ENCODE results near the gene HRH1.
"Not testable (repeated sequence)": the region's sequence is repeated elsewhere in the genome, so short reads cannot be mapped to it uniquely, and the experiment has no call there.

HRH1 gene

DNA sequence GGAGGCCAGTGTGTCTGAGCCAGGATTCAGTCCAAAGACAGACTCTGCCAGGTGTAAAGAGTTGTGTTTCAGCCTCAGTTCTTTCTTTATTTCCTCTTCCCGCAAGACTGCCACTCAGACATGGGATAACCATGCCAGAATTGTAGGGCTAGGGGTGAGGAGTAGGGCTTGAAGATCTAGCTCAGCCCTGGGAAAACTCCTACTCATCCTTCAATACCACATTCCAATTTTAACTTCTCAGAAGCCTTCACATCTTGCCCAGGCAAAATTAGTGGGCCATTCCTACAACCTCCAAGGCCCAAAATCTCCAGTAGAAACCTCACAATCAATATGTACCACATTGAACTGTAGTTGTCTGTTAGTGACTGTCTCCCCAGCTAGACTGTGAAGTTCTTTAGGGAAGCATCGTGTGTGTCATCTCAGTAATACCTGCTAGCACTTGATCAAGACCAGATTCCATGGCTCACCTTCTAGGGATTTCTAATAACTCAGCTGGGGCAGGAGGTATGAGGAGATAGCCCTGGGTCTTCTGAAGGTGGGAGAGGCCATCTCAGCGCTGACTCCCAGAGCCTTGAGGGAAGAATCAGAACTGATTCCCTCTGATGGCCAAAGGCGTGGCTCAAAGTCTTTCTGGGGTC lies 19.7 kb downstream of the HRH1 start:
- no peak for TF ChIP-seq CTCF (IDR thresholded peaks at IDR 0.05)
- no peak overlapping the region for H2AFZ ChIP-seq
- no peaks in the 10 kb centered on the region for H3K36me3 ChIP-seq (ENCODE audit: control insufficient read depth, insufficient read depth, low read length)
- no peak overlapping the region for H3K27ac ChIP-seq
- no peak overlapping the region for H3K9ac ChIP-seq
- H3K4me3 ChIP-seq (ENCODE audit: low read depth, low read length): no peak overlapping the region
- H3K4me1 ChIP-seq: no peaks in the 10 kb centered on the region
- H3K4me2 ChIP-seq (ENCODE audit: low read length): no peak overlapping the region
- H3K27me3 ChIP-seq (ENCODE audit: control insufficient read depth, insufficient read depth, low read length): no peaks in the 10 kb centered on the region
- no peaks in the 10 kb centered on the region for H3K79me2 ChIP-seq
- H3K9me3 ChIP-seq (ENCODE audit: control insufficient read depth, low read length): no peaks in the 10 kb centered on the region

DNA sequence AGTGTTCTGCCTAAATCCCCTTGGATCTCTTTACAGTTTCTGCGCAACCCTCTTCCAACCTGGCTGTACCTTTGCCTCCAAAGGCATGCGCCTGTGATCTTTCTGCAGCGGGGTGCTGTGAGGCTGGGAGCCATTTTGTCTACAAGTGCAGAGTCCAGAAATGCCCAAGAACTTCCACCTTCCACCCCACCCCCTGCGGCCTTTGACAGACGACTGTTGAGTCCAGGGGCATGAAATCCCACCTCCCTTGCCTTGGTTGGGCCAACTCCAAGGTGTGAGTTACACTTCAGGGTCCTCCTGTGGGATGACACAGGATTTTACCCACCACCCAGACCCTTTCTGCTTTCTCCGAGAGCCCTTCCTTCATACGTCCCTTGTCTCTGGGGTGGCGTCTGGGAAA lies 24.1 kb downstream of the HRH1 start:
- Histone ChIP-seq H3K79me2 (no peaks in the 10 kb centered on the region), H2AFZ (no peak overlapping the region)
- no peak for TF ChIP-seq CTCF (IDR thresholded peaks at IDR 0.05)

DNA sequence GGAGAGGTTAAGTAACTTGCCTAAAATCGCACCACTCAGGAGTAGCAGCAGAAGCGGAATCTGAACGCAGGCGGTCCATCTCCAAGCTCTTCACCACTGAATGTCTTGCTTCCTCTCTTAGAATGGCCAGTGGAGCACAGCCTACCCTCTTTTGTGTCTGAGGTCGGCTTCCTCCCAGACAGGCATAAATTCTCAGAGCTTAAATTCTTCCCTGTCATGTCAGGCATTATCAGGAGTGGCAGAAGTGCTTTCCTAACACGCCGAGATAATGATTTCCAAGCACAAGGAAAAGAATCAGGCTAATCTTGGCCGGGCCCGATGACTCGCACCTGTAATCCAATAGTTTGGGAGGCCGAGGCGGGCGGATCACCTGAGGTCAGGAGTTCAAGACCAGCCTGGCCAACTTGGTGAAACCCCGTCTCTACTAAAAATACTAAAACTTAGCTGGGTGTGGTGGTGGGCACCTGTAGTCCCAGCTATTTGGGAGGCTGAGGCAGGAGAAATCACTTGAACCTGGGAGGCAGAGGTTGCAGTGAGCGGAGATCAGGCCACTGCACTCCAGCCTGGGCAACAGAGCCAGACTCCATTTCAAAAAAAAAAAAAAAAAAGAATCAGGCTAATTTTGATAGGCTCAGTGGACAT lies 30.2 kb downstream of the HRH1 start:
- H3K79me2 ChIP-seq; H3K27ac ChIP-seq; H2AFZ ChIP-seq; H3K9ac ChIP-seq; H3K27me3 ChIP-seq (ENCODE audit: control insufficient read depth, insufficient read depth, low read length); H3K9me3 ChIP-seq (ENCODE audit: control insufficient read depth, low read length); H3K4me2 ChIP-seq (ENCODE audit: low read length); H3K4me3 ChIP-seq (ENCODE audit: low read depth, low read length); H3K4me1 ChIP-seq; H3K36me3 ChIP-seq (ENCODE audit: control insufficient read depth, insufficient read depth, low read length): not testable (repeated sequence)

More for the DNA sequence above, 24.1 kb downstream of the HRH1 start:
- Histone ChIP-seq H3K9me3 (ENCODE audit: control insufficient read depth, low read length) (no peaks in the 10 kb centered on the region), H3K27me3 (ENCODE audit: control insufficient read depth, insufficient read depth, low read length) (no peaks in the 10 kb centered on the region), H3K4me2 (ENCODE audit: low read length) (no peak overlapping the region), H3K9ac (no peak overlapping the region), H3K36me3 (ENCODE audit: control insufficient read depth, insufficient read depth, low read length) (no peaks in the 10 kb centered on the region), H3K4me3 (ENCODE audit: low read depth, low read length) (no peak overlapping the region), H3K4me1 (no peaks in the 10 kb centered on the region), H3K27ac (no peak overlapping the region)

DNA sequence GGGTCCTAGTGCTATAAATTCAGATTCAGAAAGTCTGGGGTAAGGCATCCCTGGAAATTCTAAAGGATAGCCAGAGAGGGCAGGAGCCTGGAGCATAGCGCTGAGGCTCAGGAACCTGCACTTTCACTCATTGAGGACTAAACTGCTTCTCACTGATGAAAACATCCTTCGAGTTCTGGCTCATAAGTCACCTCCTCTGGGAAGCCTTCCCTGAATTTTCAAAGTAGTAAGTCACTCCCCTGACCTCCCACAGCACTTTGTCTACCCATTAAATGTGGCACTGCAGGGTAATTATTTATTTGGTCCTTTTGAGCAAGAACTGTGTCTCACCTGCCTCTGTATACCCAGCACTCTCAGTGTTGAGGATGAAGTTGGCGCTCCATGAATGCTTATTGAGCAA lies 30.9 kb downstream of the HRH1 start:
- Histone ChIP-seq H3K4me2 (ENCODE audit: low read length) (no peak overlapping the region), H3K27ac (no peak overlapping the region), H2AFZ (no peak overlapping the region), H3K4me1 (peaks cover 3% of the 10 kb centered on the region), H3K79me2 (no peaks in the 10 kb centered on the region), H3K27me3 (ENCODE audit: control insufficient read depth, insufficient read depth, low read length) (no peaks in the 10 kb centered on the region), H3K4me3 (ENCODE audit: low read depth, low read length) (no peak overlapping the region), H3K36me3 (ENCODE audit: control insufficient read depth, insufficient read depth, low read length) (no peaks in the 10 kb centered on the region), H3K9me3 (ENCODE audit: control insufficient read depth, low read length) (no peaks in the 10 kb centered on the region), H3K9ac (no peak overlapping the region)
- TF ChIP-seq CTCF (IDR thresholded peaks at IDR 0.05): no peak

- Histone ChIP-seq H3K36me3 (ENCODE audit: control insufficient read depth, insufficient read depth, low read length) (no peaks in the 10 kb centered on the region), H3K27me3 (ENCODE audit: control insufficient read depth, insufficient read depth, low read length) (no peaks in the 10 kb centered on the region), H3K4me3 (ENCODE audit: low read depth, low read length) (no peak overlapping the region), H3K4me2 (ENCODE audit: low read length) (no peak overlapping the region), H2AFZ (no peak overlapping the region), H3K9me3 (ENCODE audit: control insufficient read depth, low read length) (no peaks in the 10 kb centered on the region), H3K27ac (no peak overlapping the region), H3K79me2 (no peaks in the 10 kb centered on the region), H3K9ac (no peak overlapping the region), H3K4me1 (peaks cover 3% of the 10 kb centered on the region)
- no peak for TF ChIP-seq CTCF (IDR thresholded peaks at IDR 0.05)
Measured at GRCh38 chr3:11185564-11186317, 31.4 kb downstream of the HRH1 start.

Data from parathyroid adenoma (tissue), 2 donors.